Ureter (tissue), 1 donor: ENCODE data around the gene PLGLB1. TPM values are rescaled to one million over a fixed set of nuclear protein-coding genes. Genes with fewer than 3 reads are reported as not detected.
"Not testable (repeated sequence)": the region's sequence is repeated elsewhere in the genome, so short reads cannot be mapped to it uniquely, and the experiment has no call there.

Experiments used
- DNase-seq: peaks from one replicate; pipeline ENCODE4 v3.0.0-alpha.2; 2020; ENCODE audit warnings: low spot score
- total RNA-seq: library from RNA; stranded (reverse); gene quantifications from one replicate; pipeline ENCODE4 v1.2.4, GENCODE V29; 2023
- donor health status: DM: yes; HTN: yes; CAD: no.

The PLGLB1 gene
- 1.7 TPM for total RNA-seq

GRCh38 chr2:87021744-87022143, at the start of gene PLGLB1:
Gene PLGLB1, minus strand, starts transcription at chr2:87021844. Its CDS starts 61 bp downstream, at chr2:87021783.
- DNase-seq, result not testable (repeated sequence)

- not testable (repeated sequence) for DNase-seq
These were observed 42.7 kb upstream of the PLGLB1 start for GRCh38 chr2:87064305-87064704.

DNA sequence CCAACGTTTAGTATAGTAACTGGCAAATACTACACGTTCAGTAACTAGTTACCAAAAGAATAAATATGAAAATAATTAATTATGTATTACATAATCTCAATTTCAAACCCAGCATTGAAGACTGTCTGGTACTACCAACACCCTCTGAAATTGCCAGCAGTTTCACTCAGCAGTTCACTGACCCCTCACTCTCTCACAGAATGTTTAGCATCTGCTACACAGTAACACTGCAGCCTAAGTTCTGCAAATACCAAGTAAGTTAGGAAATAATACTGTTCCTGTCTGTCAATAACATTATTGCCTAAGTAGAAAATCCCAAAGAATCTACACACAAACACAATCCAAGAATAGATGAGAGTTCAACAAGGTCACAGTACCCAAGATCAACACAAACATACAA, 41.8 kb upstream of the PLGLB1 start:
- not testable (repeated sequence) for DNase-seq

- DNase-seq, result not testable (repeated sequence)
These were observed 39.9 kb upstream of the PLGLB1 start for GRCh38 chr2:87061519-87061918.

GRCh38 chr2:87057606-87058005, 36.0 kb upstream of the PLGLB1 start:
- DNase-seq, result not testable (repeated sequence)

DNA sequence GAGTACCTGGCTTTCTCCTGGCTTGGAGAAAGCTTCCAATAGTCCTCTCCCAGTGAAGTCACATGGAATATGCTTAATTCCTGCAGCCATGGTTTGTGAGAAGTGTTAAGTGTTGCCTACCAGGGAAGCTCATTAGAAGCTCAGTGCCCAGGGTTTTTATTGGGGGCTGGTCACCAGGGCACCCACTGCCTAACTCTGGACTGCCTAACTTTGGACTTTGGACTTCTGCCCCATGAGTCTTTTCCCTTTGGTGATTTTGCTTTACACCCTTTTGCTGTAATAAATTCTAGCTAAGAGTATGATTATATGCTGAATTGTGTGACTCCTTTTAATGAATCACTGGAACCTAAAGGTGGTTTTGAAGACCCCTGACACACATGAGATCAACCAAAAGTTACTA, 35.2 kb upstream of the PLGLB1 start:
- not testable (repeated sequence) for DNase-seq

GRCh38 chr2:87056435-87056834, 34.8 kb upstream of the PLGLB1 start:
- DNase-seq, result not testable (repeated sequence)

DNA sequence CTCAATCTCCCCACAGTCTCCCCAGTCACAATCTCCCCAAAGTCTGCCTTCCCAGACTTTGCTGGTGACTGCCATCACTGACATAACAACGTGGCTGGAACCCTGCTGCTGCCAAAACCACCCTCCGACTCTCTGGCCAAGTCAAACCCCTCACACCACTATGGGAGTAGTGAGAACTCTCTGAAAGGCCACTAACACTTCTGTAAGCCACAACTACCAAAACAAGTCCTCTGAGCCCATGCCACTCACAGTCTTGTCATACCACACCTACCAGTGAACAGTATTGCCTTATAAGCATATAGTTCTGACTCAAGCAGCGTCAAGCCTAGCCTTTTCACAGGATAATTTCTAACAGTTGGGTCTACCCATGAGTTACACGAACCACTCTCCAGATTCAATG, 32.7 kb upstream of the PLGLB1 start:
- not testable (repeated sequence) for DNase-seq

DNA sequence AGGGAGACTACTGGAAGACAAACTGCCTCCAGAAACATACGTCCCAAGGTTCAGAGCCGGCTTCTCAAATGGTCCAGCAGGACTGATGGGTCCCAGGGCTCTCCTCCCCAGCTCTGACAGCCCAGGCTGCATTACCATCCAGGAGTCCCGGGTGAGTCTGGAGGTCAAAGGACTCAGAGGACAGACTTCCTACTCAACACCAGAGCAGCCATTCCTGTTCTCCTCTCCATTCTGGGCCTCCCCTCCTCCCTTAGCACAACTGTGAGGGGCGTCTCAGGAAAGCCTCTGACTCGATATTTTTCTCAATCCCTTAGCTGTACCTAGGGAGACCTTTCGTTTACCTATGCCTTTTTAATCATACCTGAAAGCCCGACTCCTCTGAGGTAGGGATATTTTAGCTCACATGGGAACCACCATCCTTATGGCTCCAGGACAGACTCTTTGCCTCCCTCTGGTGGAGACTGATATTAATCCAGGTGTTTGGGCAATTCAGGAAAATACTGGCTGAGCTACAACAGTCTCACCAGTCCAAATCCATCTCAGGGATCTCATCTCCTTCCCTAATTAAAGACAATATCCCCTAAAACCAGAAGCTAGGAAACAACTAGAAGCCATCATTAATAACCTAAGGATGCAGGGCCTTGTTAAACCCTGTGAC, 19.8 kb upstream of the PLGLB1 start:
- not testable (repeated sequence) for DNase-seq

GRCh38 chr2:87028607-87029006, 7.0 kb upstream of the PLGLB1 start:
- not testable (repeated sequence) for DNase-seq

DNA sequence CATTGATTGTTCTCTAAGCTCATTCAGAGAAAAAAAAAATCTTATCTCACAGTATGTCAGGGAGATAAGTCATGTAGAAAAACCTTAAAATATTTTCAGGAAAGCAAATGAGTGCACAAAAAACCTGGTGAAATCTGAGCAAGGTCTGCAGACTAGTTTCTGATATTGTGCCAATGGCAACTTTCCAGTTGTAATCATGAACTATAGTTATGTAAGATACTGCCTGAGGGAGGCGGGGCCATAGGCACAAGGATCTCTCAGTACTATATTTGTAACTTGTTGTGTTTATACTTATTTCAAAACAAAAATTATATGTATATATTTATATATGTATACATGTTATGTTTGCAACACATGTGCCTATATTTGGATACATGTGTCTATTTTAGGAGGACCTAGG, 5.2 kb upstream of the PLGLB1 start:
- not testable (repeated sequence) for DNase-seq

GRCh38 chr2:87025927-87026326, 4.3 kb upstream of the PLGLB1 start:
- DNase-seq, result not testable (repeated sequence)

DNA sequence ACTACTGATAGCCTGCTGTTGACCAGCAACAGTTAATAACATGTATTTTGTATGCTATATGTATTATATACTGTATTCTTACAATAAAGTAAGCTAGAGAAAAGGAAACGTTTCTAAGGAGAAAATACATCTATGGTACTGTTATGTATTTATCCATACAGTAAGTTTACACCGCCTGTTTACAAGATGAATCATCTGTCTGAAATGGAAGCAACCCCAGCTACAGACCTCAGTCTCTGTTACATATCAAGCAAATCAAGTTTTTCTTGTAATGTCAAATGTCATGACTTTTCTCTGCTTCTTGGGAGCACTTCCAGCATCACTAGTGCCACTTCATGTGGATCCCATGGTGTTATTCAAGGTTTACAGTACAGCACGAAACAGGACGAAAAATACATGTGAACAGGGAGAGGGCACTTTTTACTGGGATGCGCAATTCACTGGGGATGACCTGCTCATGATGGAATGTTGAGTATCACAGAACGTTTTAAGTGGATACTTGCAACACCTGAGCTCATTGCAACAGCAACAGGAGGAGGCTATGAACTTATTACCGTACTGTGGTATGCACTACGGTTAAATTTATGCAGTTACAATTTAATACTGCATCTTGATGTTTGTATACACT, 2.5 kb upstream of the PLGLB1 start:
- DNase-seq, result not testable (repeated sequence)

DNA sequence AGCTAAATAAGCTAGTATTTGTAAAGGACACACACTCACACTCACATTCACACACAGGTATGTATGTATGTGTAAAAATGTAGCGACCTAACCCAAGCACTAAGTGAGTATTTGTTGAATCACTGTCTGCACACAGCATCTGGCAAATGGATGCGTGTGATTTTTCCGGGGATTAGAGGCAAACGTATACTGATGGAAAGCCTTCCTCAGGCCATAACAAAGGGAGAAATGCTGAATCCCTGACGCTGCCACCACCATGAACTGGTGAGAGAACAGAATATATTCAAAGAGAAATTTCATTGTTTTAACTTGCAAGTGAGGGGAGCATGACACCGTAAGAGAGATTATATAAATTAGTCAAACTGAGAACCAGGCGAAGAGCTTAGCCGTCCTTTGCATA, 601 bp downstream of the PLGLB1 start:
- not testable (repeated sequence) for DNase-seq

- not testable (repeated sequence) for DNase-seq
These were observed 2.6 kb downstream of the PLGLB1 start for GRCh38 chr2:87019053-87019452.

DNA sequence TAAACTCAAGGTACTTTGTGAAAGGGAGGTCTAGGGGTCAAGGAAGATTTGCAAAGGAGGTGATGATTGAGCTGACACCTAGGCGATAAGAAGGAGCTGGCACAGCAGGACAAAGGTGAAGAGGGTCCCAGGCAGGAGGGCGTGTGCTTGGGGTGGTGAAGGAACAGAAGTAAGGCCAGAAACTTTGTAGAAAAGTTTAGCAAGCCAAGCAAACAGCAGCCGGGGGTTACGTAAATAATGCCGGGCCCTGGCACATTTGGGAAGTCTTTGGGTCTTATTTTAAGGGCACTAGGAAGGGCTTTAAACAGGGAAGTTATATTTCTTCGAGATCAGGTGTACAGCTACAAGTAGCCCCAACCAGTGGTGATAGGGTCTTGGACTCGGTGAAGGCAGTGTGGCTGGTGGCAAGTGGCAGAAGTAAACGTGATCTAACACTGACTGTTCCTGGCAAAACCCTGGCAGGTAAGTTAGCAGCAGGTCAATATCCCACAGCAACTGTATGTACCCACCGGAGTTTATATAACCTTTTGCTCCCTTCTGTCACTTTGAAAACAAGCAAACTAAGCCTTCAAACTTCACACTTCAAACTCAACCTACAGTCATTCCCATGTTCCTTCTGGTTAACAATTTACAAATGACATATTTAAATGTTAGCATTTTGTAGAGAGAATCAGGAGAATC, 7.0 kb downstream of the PLGLB1 start:
- not testable (repeated sequence) for DNase-seq

DNA sequence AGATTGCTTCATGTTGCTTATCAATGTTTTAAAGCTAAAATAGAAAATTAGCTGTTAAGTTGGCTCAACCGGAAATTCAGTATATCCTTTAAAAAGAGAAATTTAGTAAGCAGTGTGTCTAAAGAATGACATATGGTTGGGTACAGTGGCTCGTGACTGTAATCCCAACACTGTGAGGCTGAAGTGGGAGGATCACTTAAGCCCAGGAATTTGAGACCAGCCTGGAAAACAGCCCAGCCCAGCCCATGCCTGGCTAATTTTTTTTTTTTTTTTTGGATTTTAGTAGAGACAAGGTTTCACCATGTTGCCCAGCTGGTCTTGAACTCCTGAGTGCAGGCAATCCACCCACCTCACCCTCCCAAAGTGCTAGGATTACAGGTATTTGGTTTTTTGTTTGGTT, 17.2 kb downstream of the PLGLB1 start:
- DNase-seq, result not testable (repeated sequence)

Other genes starting within 250 kb of the PLGLB1 start
- 10.9 TPM for gene CD8A, start 230.9 kb downstream of the PLGLB1 start, total RNA-seq
- 3.5 TPM for gene CD8B, start 160.0 kb downstream of the PLGLB1 start, total RNA-seq
- gene RGPD1, start 79.7 kb downstream of the PLGLB1 start, total RNA-seq, result 2.5 TPM